Heart right ventricle (tissue), 16 donors: ENCODE measurements around the gene HOMER3. TPM values are rescaled to one million over a fixed set of nuclear protein-coding genes. Genes with fewer than 3 reads are reported as not detected.
A peak's percentile ranks its signal among the peaks of the same experiment; 100 is the strongest.

Source experiments
- ATAC-seq, 8 donors: fragments of 200-7000 bp; cut with Tn5 transposase; one replicate each; pipeline ENCODE4 v1.9.1; 2020; ENCODE audit warnings: mild to moderate bottlenecking in 8 of 8, moderate library complexity in 8 of 8, moderate number of reproducible peaks in 1 of 8
- DNase-seq, 2 donors: peaks; one replicate each; pipeline ENCODE4 v3.0.0-alpha.2; 2020
- H3K27ac ChIP-seq, 10 donors: fragments of 200-600 bp; sonication (generic) in 2 of 10; one replicate each; pipeline versions ENCODE4 v1.5.0 to v1.8.0; 2020 to 2022; ENCODE audit warnings: mild to moderate bottlenecking in 3 of 10
- H3K27me3 ChIP-seq, 7 donors: fragments of 200-600 bp; one replicate each; pipeline ENCODE4 v1.8.0; 2021 to 2022; ENCODE audit warnings: mild to moderate bottlenecking in 2 of 7
- H3K36me3 ChIP-seq, 9 donors: fragments of 200-600 bp; sonication (generic) in 1 of 9; one replicate each; pipeline versions ENCODE4 v1.5.0 to v1.8.0; 2020 to 2022; ENCODE audit warnings: mild to moderate bottlenecking in 2 of 9
- H3K4me1 ChIP-seq, 9 donors: fragments of 200-600 bp; sonication (generic) in 1 of 9; one replicate each; pipeline versions ENCODE4 v1.5.0 to v1.8.0; 2020 to 2022; ENCODE audit warnings: mild to moderate bottlenecking in 4 of 9
- H3K4me3 ChIP-seq, 10 donors: fragments of 200-600 bp; sonication (generic) in 2 of 10; one replicate each; pipeline versions ENCODE4 v1.5.0 to v1.8.0; 2020 to 2022; ENCODE audit warnings: mild to moderate bottlenecking in 7 of 10, moderate library complexity in 2 of 10
- H3K9me3 ChIP-seq, 11 donors: fragments of 200-600 bp in 10 of 11; sonication (generic) in 2 of 11; one replicate each; pipeline versions ENCODE4 v1.5.0 to v1.8.0; 2013 to 2022; ENCODE audit warnings: mild to moderate bottlenecking in 2 of 11, control low read depth in 1 of 11, moderate library complexity in 1 of 11
- CTCF ChIP-seq, 9 donors: fragments of 200-600 bp; sonication (generic) in 2 of 9; IDR thresholded peaks; one replicate each; pipeline versions ENCODE4 v1.5.0 to v1.8.0; 2021 to 2022; ENCODE audit warnings: antibody characterized with exemption in 9 of 9, mild to moderate bottlenecking in 5 of 9, moderate library complexity in 1 of 9
- WGBS, 2 donors: extraction: QIAGEN DNeasy Blood & Tissue Kit; methylation state at CpG; one replicate each; pipeline ENCODE4 v1.1.7; 2013; ENCODE audit warnings: inconsistent platforms in 1 of 2; 5-methylcytosine and 5-hydroxymethylcytosine counted together
- intact Hi-C, 10 donors: fragments of 100-400 bp; cut with DNase I; formaldehyde crosslinking; loops; one replicate each; pipeline versions ENCODE4 v1.11.1 to v1.14.2; 2022
- polyA plus RNA-seq, 2 donors: library from polyadenylated mRNA; stranded (reverse); fragments of 200-250 nt; gene quantifications; one replicate each; pipeline ENCODE4 v1.2.3, GENCODE V29; 2013
- total RNA-seq, 10 donors: library from RNA; stranded (reverse); fragmentation: NEBNext Ultra II Directional in 3 of 10; extraction: Animal tissue kit (Norgen Biotek cat#: 25700) in 3 of 10; gene quantifications; one replicate each; pipeline versions ENCODE4 v1.2.1 to v1.2.4, GENCODE V29; 2021 to 2023
- donor health status: Arrhythmogenic right ventricular cardiomyopathy.
- donor health status: ischemic (EF 13 %, LVEDD 7.1; RV severe dilation, severe dysfunction).
- donor health status: healthy with polysubstance abuse.
- donor health status: DM: no; HTN: yes; CAD: no.
- donor health status: DM: no; HTN: no; CAD: no.
- donor health status: ischemic (EF 25% LVEDD 6.9; RV normal size, moderate dysfunction).
- donor health status: ischemic (EF 25% LVEDD 5.7; RV mildly dilated, moderate dysfunction).
- donor health status: healthy.
- donor health status: DM: yes; HTN: yes; CAD: no.
- donor health status: Ischemic cardiomyopathy.
- donor health status: ischemic (EF 35%, LVEDD 5.7; RV mildly dilated, moderate dysfunction).
- donor health status: nonischemic (EF 11% LVEDD 7.7; RV severe dilation, severe dysfunction).
- donor health status: DM: yes; HTN: yes; CAD: no.
- donor health status: PGD.
- donor health status: ischemic (EF 29% LVEDD 5.4; RV normal size, mild dysfunction).
- donor health status: nonischemic (EF 23%, LVEDD 6.1; RV moderate dilation, normal function).

The HOMER3 gene
- total and polyA plus RNA-seq, 12 donors: 10.4 to 24.8 (median 14.8) TPM

GRCh38 chr19:18899624-18900560 lies 41.1 kb downstream of the HOMER3 start:
- H3K27me3 ChIP-seq: peaks cover 0 to 21% (median 11%) of the 10 kb centered on the region in 7 donors
- intact Hi-C loops: loop anchor here in 1 of 10 donors (10.0 kb wide), 1 partner anchor 85 kb away; no protein-coding TSS in a partner anchor
- DNase-seq (no peak), ATAC-seq (no peak)
- no peak overlapping the region for H3K27ac ChIP-seq
- no peaks in the 10 kb centered on the region for H3K9me3 ChIP-seq
- H3K4me3 ChIP-seq: no peak overlapping the region
- peaks cover 0 to 56% (median 14%) of the 10 kb centered on the region in 9 donors for H3K36me3 ChIP-seq
- TF ChIP-seq CTCF (IDR thresholded peaks at IDR 0.05): no peak
- 90 to 92% methylated on average over 20 of the region's 20 CpGs for WGBS, 2 donors
- H3K4me1 ChIP-seq: peaks cover 0 to 20% (median 7%) of the 10 kb centered on the region in 9 donors

GRCh38 chr19:18898607-18899408 lies 42.2 kb downstream of the HOMER3 start:
- WGBS, 2 donors: 77 to 78% methylated on average over 18 of the region's 18 CpGs
- DNase-seq (no peak), ATAC-seq (no peak)
- Histone ChIP-seq H3K36me3 (peaks cover 0 to 45% (median 14%) of the 10 kb centered on the region in 9 donors), H3K4me1 (peaks cover 3 to 31% (median 16%) of the 10 kb centered on the region in 9 donors), H3K27ac (no peak overlapping the region), H3K9me3 (no peaks in the 10 kb centered on the region), H3K27me3 (peaks cover 0 to 31% (median 17%) of the 10 kb centered on the region in 7 donors), H3K4me3 (no peak overlapping the region)
- intact Hi-C loops: loop anchor here in 1 of 10 donors (10.0 kb wide), 1 partner anchor 86 kb away; no protein-coding TSS in a partner anchor
- TF ChIP-seq CTCF (IDR thresholded peaks at IDR 0.05): no peak

- peaks cover 0 to 39% (median 11%) of the 10 kb centered on the region in 9 donors for H3K36me3 ChIP-seq
- DNase-seq: no peak
- H3K27me3 ChIP-seq: peaks cover 0 to 37% (median 17%) of the 10 kb centered on the region in 7 donors
- 53 to 58% methylated on average over 18 of the region's 18 CpGs for WGBS, 2 donors
- intact Hi-C loops: loop anchor here in 1 of 10 donors (10.0 kb wide), 1 partner anchor 87 kb away; no protein-coding TSS in a partner anchor
- no peaks in the 10 kb centered on the region for H3K9me3 ChIP-seq
- no peak overlapping the region for H3K4me3 ChIP-seq
- peaks cover 3 to 37% (median 16%) of the 10 kb centered on the region in 9 donors for H3K4me1 ChIP-seq
- ATAC-seq: peak in 1 of 8 donors; percentile 12
- TF ChIP-seq CTCF (IDR thresholded peaks at IDR 0.05): no peak
- H3K27ac ChIP-seq: no peak overlapping the region
These were observed 42.9 kb downstream of the HOMER3 start for GRCh38 chr19:18898081-18898606.
